Lower lobe of right lung (tissue), 2 donors: ENCODE results near the gene DDN. TPM values are rescaled to one million over a fixed set of nuclear protein-coding genes. Genes with fewer than 3 reads are reported as not detected.

Experiments used
- ATAC-seq, 2 donors: fragments of 200-7000 bp; cut with Tn5 transposase; one replicate each; pipeline ENCODE4 v1.9.1; 2020 to 2022; ENCODE audit warnings: mild to moderate bottlenecking in 2 of 2, moderate library complexity in 2 of 2
- DNase-seq: peaks from one replicate; pipeline ENCODE4 v3.0.0-alpha.2; 2020
- H3K27ac ChIP-seq: fragments of 200-600 bp; one replicate; pipeline ENCODE4 v1.8.0; 2022
- H3K27me3 ChIP-seq: fragments of 200-600 bp; one replicate; pipeline ENCODE4 v1.8.0; 2022; ENCODE audit warnings: low read depth
- H3K36me3 ChIP-seq: fragments of 200-600 bp; one replicate; pipeline ENCODE4 v1.8.0; 2022; ENCODE audit warnings: mild to moderate bottlenecking
- H3K4me1 ChIP-seq: fragments of 200-600 bp; one replicate; pipeline ENCODE4 v1.8.0; 2022
- H3K4me3 ChIP-seq: fragments of 200-600 bp; one replicate; pipeline ENCODE4 v1.8.0; 2022; ENCODE audit warnings: mild to moderate bottlenecking
- H3K9me3 ChIP-seq: fragments of 200-600 bp; one replicate; pipeline ENCODE4 v1.8.0; 2022
- intact Hi-C: fragments of 100-400 bp; cut with DNase I; formaldehyde crosslinking; loops from one replicate; pipeline ENCODE4 v1.11.0; 2022
- total RNA-seq: library from RNA; stranded (reverse); fragmentation: NEBNext Ultra II Directional; extraction: Animal tissue kit (Norgen Biotek cat#: 25700); gene quantifications from one replicate; pipeline ENCODE4 v1.2.1, GENCODE V29; 2021
- TF ChIP-seq, protein P1 (sequence below): fragments of 200-600 bp; IDR thresholded peaks from one replicate; pipeline ENCODE4 v1.8.0; 2022; ENCODE audit warnings: antibody characterized with exemption, mild to moderate bottlenecking
- donor health status: DM: no; HTN: yes; CAD: no; lungs with severe emphysema.

Gene DDN
- total RNA-seq, 1 donor from 2014 or later = not detected

DNA sequence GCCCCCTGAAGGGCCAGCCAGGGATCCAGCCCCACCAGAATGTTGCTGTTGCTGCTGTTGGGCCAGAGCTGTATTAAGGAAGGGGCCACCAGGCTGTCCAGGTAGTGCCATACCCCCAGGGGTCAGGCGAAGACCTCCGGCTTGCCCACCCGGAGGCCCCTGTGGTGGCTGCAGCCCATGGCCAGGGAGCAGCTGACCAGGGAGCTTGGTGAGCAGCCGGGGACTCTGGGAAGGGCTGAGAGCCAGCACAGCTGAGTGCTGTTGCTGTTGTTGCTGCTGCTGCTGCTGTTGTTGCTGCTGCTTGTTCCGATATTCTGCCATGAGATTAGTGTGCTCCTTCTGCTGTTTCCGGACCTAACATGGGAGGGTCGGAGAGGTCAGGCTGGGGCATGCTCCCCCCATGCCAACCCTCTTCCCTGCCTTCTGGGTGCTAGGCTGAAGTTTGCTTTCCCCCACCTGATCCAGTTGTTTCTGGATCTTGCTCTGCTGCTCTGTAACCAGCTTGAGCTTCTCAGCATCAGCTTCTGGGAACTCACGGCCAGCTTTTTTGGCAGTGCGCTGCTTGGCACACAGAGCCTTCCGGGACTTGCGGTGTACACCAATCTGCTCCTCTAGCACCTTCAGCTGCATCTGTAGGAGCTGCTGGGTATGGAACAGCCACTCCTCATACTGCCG, 34.6 kb upstream of the DDN start:
- H3K27me3 ChIP-seq = no peaks in the 10 kb centered on the region
- TF ChIP-seq, protein P1, sequence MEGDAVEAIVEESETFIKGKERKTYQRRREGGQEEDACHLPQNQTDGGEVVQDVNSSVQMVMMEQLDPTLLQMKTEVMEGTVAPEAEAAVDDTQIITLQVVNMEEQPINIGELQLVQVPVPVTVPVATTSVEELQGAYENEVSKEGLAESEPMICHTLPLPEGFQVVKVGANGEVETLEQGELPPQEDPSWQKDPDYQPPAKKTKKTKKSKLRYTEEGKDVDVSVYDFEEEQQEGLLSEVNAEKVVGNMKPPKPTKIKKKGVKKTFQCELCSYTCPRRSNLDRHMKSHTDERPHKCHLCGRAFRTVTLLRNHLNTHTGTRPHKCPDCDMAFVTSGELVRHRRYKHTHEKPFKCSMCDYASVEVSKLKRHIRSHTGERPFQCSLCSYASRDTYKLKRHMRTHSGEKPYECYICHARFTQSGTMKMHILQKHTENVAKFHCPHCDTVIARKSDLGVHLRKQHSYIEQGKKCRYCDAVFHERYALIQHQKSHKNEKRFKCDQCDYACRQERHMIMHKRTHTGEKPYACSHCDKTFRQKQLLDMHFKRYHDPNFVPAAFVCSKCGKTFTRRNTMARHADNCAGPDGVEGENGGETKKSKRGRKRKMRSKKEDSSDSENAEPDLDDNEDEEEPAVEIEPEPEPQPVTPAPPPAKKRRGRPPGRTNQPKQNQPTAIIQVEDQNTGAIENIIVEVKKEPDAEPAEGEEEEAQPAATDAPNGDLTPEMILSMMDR = no peak
- no peak overlapping the region for H3K4me3 ChIP-seq
- intact Hi-C loops = no loop called here
- peaks cover 95% of the 10 kb centered on the region for H3K36me3 ChIP-seq
- H3K4me1 ChIP-seq = peaks cover 9% of the 10 kb centered on the region
- H3K9me3 ChIP-seq = no peaks in the 10 kb centered on the region
- no peak for DNase-seq
- peak overlapping the region; percentile 11 for H3K27ac ChIP-seq
- ATAC-seq = peak in 1 of 2 donors; percentile 20

DNA sequence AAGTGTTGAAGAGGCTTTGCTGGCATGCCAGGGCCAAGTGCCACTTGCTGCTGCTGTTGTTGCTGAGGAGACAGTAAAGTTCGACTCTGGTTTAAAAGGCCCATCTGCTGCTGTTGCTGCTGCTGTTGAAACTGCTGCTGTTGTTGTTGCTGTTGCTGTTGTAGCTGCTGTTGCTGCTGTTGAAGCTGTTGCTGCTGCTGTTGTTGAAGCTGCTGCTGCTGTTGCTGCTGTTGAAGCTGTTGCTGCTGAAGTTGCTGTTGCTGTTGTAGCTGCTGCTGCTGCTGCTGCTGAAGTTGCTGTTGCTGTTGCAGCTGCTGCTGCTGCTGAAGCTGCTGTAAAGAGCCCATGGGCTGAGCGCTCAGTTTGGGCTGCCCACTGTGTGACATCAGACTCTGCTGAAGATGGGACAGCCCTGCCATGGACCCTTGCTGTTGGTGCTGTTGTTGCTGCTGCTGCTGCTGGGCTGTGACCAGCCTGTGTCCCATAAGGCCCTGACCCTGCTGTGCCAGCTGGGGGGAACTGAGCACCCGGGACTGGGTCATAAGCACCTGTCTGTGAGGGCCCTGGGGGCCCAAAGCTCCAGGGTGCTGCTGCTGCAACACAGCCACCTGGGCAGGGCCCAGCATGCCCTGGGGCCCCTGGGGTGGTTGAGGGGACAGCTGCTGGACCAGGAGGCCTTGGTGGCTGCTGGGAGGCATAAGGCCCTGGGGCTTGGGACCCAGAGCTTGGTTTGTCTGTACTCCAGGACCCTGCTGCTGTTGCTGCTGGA, 33.7 kb upstream of the DDN start:
- DNase-seq (no peak), ATAC-seq (no peak)
- peaks cover 9% of the 10 kb centered on the region for H3K4me1 ChIP-seq
- TF ChIP-seq, protein P1 = no peak
- no peaks in the 10 kb centered on the region for H3K27me3 ChIP-seq
- H3K27ac ChIP-seq = no peak overlapping the region
- peaks cover 95% of the 10 kb centered on the region for H3K36me3 ChIP-seq
- intact Hi-C loops = no loop called here
- H3K4me3 ChIP-seq = no peak overlapping the region
- H3K9me3 ChIP-seq = no peaks in the 10 kb centered on the region

DNA sequence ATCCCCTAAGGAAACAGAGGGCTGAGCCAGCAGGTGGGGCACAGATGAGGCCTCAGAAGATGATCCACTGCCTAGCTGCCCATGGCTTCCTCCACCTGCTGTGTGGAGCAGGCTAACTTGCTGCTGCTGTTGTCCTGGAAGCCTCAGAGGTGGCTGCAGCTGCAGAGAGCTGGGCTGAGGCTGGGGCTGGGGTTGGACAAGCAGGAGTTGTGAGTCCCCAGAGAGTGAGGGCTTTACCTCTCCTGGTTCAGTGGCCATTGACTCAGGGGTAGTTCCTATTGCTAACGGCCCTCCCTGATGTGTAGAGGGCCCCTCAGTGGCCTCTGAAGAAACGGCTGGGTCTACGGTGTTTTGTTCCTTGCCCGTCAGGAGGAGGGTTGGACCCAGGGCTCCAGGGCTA, 33.1 kb upstream of the DDN start:
- Histone ChIP-seq H3K27me3 (no peaks in the 10 kb centered on the region), H3K36me3 (peaks cover 95% of the 10 kb centered on the region), H3K9me3 (no peaks in the 10 kb centered on the region), H3K4me1 (peaks cover 9% of the 10 kb centered on the region), H3K4me3 (no peak overlapping the region), H3K27ac (no peak overlapping the region)
- DNase-seq (no peak), ATAC-seq (no peak)
- intact Hi-C loops = no loop called here
- TF ChIP-seq, protein P1 = no peak

DNA sequence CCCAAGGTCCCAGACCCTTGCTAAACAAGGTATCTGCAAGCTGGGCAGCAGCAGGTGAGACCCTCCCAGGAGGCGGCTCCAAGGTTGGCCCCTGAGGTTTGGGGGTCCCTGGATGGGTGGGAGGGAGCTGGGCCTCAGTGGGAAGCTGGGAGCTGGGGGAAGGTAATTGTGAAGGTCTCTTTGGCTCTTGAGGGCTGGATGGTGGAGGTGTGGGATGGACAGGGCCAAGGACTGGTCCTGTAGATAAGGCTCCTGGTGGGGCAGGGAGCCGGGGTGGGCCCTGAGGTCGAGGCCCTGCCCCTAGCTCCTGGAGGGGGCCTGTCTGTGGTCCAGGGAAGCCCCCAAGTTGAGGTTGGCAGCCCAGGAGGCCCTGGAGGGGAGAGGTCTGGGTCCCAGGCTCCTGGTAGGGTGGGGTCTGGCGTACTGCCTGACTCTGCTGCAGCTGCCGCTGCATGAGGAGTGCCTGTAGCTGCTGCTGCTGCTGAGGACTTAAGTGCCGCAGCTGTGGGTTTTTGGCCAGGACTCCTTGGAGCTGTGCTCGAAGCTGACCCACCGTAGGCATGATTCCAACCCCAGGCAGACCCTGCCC, 32.5 kb upstream of the DDN start:
- H3K36me3 ChIP-seq = peaks cover 95% of the 10 kb centered on the region
- peaks cover 9% of the 10 kb centered on the region for H3K4me1 ChIP-seq
- ATAC-seq (peak in 1 of 2 donors; percentile 16), DNase-seq (no peak)
- TF ChIP-seq, protein P1 = no peak
- no peaks in the 10 kb centered on the region for H3K9me3 ChIP-seq
- no peak overlapping the region for H3K27ac ChIP-seq
- intact Hi-C loops = no loop called here
- H3K27me3 ChIP-seq = no peaks in the 10 kb centered on the region
- no peak overlapping the region for H3K4me3 ChIP-seq

DNA sequence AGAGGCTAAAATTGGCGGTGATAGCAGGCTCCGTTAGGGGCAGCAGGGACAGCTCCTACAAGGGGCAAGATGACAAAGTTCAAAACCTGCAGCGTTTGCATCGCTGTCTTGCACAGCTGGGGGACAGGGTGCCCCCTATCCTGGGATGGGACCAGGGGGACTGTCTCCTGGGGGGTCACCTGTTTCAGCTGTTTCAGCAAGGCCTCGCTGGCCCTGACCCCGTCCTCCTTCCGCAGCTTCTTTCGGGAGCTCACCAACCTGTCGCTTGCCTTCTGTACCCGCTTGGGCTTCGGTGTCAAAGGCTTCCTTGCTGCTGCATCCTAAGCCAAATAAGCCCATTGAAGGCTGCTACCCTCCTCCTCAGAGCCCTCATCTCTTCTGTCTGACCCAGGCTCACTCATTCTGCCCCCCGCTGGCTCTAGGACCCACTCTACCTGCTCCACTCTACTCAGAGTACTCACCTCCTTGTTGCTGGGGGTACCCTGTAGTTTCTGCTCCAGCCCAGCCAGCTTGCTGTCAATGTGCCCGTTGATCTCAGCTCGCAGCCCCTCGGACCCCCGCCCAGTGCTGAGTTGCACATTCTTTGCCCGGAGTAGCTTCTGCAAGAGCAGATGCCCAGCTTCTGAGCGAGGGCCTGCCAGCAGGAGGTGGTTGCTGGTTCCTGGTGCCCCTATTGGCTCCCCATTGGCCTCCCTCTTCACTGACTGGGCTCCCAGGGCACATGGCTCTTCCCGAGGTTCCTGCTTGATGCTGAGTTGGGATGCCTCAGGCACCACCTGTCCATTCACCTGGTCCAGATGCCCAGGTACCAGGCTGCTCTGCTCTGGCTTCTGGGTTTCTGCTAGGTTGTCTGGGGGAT, 31.8 kb upstream of the DDN start:
- peaks cover 98% of the 10 kb centered on the region for H3K36me3 ChIP-seq
- intact Hi-C loops = no loop called here
- no peak overlapping the region for H3K4me3 ChIP-seq
- TF ChIP-seq, protein P1 = no peak
- no peaks in the 10 kb centered on the region for H3K9me3 ChIP-seq
- ATAC-seq (no peak), DNase-seq (no peak)
- peaks cover 9% of the 10 kb centered on the region for H3K4me1 ChIP-seq
- no peak overlapping the region for H3K27ac ChIP-seq
- H3K27me3 ChIP-seq = no peaks in the 10 kb centered on the region
